Suppressor macrophage treated with lipopolysaccharide for 1 hour (primary cell): ENCODE measurements around the gene TGFBR1.

ENCODE experiments used
- DNase-seq, 3 donors: peaks; one replicate each; pipeline ENCODE4 v3.0.0-alpha.2; 2020 to 2022

Gene TGFBR1

DNA sequence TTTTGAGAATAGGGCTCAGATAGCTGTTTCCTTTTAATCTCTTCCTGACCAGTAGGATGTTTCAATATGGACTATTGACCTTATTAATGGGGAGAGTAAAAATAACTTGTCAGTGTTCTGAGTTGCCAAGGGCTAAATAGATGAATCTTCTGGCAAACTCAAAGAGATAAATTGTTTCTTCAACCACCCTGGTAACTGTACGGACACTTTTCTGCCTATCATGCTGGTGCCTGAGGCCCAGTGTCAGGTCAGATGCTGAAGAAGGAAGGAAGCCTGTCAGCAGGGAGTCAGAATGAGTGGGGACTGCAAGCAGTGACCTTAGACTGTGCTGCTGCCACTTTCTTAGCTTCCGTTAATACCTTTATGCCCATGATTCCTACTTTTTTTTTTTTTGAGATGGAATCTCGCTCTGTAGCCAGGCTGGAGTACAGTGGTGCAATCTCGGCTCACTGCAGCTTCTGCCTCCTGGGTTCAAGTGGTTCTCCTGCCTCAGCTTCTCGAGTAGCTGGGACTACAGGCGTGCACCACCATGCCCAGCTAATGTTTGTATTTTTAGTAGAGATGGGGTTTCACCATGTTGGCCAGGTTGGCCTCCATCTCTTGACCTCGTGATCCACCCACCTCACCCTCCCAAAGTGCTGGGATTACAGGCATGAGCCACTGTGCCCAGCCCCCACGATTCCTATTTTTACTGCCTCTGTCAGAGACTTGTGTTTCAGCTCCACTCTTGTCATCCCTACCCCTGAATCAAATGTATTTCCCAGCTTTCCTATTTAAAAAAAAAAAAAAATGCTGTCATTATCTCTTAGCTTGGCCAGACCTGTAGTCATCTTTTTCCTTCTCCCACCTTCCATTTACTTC is 33.7 kb downstream of the TGFBR1 start:
- DNase-seq = no peak

DNA sequence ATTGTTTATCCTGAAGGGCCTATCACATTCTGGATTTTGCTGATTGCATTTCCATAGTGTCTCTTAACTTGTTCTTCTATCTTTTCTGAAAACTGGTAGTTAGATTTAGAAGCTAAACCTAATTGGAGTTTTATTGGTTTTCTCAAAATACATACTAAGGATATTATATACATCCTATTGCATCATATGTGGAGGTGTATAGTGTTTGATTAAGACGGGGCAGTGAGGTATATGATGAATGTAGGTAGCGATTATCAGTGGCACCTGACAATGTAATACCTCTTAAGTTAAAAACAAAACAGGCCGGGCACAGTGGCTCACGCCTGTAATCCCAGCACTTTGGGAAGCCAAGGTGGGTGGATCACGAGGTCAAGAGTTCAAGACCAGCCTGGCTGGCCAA is 35.0 kb downstream of the TGFBR1 start:
- DNase-seq = no peak

DNA sequence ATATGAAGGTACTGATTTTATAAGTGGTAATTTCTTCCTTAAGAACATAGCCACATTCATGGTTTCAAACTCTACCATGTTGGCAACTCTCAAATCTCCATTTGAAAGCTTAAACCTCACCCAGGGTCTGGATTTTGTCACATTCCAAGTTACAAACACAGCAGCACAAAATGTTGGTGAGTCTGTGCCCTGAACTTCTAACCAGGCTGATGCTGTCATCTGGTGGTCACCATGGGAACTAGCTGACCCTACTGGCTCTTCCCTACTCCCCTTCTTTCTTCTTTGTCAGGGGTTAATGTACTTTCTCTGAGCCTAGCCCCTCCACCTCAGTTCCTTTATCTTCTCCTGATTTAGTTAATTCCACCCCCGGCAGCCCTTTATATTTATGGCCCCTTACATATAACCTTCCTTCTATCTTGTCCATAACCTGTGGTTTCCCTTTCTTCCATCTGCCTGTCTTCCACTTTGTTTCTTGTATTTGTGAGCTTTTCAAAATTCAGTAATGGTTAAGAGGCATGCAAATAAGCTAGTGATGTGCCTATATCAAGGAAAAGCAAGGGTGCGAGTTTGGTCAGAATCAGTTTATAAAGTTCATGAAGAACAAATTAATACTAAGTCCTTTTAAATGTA is 35.9 kb downstream of the TGFBR1 start:
- peak; percentile 68 to 75 (median 72) for DNase-seq

DNA sequence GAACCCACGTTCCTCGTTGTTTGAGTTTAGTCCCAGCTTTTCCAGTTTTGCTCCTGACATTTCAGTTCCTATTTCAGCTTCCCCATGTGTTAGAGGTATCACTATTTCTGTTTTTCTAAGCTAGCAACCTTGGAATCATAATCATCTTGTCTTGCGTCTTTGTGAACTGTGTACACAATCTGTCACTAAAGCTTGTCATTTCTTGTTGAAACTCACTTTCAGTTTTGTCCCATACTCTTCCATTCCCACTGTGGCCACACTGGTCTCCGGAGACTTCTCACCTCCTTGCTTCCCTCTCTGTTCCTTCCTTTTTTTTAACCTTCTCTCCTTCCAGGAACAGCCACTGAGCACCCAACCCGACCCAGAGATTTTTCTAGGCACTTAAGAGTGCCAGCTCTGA is 36.9 kb downstream of the TGFBR1 start:
- no peak for DNase-seq

DNA sequence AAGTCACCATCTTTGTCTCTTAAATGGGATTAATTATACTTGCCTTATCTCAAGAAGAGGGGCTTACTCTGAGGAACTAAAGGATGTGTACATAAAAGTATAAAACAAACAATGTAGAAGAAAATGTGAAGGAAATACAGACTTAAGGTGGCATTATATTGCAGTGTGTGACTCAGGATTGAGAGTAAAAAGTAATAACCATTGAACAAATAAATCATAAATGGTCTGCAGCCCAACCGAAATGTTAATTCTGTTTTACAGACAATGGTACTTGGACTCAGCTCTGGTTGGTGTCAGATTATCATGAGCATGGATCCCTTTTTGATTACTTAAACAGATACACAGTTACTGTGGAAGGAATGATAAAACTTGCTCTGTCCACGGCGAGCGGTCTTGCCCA is 37.4 kb downstream of the TGFBR1 start:
- DNase-seq = no peak

DNA sequence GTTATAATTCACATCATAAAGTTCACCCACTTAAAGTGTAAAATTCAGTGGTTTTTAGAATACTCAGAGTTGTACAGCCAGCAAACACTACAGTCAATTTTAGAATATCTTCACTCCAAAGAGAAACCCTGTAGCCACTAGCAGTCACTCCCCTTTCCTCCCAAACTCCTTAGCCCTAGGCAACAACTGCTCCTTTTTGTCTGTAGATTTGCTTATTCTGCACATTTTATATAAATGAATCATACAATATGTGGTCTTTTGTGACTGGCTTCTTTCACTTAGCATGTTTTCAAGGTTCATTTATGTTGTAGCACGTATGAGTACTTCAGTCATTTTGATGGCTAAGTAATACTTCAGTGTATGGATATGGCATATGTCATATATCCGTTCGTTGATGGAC is 38.7 kb downstream of the TGFBR1 start:
- no peak for DNase-seq

DNA sequence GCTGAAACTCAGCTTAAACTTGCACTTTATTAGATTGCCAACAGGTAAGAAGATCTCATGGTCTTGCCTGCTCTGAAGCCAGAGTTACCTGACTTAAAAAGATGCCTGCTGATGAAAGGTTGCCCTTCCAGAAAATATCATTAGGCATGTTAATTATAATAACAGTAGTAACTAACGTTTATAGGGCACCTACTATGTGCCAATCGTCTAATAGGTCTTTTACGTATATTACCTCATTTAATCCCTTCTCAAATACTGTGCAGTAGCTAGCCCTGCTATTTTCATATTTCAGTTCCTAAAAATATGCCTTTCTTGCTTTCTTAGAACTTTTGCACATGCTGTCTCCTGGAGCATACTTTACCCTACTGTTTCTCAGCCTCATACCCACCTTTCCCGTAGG is 40.1 kb downstream of the TGFBR1 start:
- DNase-seq = no peak

DNA sequence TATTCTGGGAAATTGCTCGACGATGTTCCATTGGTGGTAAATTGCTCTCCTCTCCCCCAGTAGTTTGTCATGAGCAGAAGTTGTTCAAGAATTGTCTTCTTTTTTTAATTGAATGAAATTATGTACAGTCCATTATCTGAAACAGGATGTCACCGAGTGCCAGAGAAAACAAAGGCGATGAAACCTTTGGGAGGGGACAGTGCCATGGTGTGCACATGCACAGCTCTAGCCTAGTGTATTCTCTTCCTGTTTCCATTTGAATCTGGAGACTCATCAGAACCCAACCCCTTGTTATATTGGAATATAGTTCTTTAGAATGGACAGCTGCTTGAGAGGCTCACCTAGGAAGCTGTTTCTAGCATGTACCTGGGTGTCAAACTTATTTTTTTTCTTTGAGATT is 41.7 kb downstream of the TGFBR1 start:
- DNase-seq = no peak

DNA sequence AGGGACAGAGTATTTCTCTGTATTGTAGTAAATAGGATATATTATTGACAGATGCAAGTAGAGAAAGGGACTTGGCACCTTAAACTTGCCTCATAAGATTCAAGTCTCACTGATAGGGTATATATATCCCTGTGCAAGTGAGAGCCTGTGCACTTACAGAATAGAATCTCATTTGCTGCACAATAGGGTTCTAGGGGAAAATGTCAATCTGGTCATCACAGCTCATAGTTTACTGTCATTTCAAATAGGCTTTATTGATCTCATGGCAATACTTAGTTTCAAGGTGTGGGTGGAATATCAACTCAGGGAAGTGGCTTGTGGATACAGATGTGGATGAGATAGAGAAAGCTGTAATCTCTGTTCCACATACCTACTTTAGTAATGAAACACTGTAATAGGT is 42.3 kb downstream of the TGFBR1 start:
- DNase-seq = no peak

DNA sequence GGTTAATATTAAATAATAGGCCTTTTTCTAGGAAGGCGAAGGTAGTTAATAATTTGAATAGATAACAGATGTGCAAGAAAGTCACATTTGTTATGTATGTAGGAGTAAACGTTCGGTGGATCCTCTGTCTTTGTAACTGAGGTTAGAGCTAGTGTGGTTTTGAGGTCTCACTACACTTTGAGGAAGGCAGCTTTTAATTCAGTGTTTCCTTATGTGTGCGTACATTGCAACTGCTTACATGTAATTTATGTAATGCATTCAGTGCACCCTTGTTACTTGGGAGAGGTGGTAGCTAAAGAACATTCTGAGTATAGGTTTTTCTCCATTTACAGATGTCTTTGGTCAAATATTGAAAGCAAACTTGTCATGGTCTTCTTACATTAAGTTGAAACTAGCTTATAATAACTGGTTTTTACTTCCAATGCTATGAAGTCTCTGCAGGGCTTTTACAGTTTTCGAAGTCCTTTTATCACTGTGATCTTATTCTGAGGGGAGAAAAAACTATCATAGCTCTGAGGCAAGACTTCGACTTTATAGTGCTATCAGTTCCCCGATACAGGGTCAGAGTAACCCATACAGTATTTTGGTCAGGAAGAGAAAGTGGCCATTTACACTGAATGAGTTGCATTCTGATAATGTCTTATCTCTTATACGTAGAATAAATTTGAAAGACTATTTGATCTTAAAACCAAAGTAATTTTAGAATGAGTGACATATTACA is 45.7 kb downstream of the TGFBR1 start:
- DNase-seq = no peak

DNA sequence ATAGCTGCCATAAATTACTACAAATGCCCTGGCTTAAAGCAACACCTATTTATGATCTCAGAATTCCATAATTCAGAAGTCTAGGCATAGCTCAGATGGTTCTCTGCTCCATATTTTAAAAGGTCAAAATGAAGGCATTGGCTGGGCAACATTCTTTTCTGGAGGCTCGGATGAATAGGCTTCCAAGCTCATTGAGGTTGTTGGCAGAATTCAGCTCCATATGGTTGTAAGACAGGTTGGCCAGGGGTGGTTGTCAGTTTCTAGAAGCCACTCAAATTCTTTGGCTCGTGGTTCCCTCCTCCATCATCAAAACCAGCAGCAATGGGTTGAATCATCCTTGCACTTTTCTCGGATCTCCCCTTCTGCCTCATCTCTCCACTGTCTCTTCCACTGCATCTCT is 49.4 kb downstream of the TGFBR1 start:
- peak in 2 of 3 donors; percentile 7 to 29 for DNase-seq

DNA sequence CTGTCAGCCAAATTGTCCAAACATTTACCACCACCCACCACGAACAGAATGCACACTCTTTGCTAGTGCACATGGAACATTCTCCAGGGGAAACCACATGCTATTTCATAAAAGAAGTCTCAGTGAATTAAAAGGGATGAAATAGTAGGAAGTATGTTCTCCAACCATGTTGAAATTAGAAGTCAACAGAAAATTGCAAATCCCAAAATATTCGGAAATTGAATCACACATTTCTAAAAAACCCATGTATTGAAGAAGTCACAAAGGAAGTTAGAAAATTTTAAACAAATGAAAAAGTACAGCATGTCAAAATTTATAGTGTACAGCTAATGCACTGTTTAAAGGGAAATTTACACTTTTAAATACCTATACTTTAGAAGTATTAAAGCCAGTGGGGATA is 50.8 kb downstream of the TGFBR1 start:
- DNase-seq = peak; percentile 13 to 70 (median 54)

DNA sequence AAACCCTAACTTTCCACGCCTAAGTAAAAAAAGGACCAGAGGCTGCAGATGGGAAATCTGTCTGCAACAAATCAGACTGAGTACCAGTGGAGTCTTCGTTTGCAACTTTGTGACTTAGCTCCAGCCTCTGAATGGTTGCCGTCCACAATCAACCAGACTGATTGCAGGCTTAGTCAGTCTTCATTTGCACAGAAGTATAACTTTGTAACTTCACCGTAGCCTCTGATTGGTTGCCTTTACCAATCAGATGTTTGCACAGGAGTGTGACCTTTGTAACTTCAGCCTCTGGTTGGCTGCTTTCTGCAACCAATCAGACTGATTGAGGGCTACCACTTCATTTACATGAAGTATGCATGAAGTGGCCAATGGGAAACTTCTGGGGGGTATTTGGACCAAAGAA is 53.7 kb downstream of the TGFBR1 start:
- DNase-seq = no peak

DNA sequence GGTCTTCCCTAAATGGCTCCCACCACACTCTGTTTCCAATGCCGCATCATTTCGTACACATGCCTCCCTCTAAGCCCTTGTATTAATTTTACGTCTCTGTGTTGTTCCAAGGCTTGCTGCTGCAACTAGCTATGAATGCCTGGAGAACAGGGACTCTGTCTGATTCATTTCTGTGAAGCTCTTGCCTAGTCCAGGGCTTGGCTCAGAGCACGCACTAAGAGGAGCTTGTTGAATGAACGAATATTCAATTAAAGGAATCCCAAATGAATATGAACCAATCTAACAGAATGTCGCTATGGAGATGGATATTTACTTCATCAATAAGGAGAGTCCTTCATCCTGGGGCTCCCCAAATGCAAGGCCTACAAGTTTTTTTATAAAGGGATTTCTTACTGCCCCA is 55.3 kb downstream of the TGFBR1 start:
- DNase-seq = no peak

DNA sequence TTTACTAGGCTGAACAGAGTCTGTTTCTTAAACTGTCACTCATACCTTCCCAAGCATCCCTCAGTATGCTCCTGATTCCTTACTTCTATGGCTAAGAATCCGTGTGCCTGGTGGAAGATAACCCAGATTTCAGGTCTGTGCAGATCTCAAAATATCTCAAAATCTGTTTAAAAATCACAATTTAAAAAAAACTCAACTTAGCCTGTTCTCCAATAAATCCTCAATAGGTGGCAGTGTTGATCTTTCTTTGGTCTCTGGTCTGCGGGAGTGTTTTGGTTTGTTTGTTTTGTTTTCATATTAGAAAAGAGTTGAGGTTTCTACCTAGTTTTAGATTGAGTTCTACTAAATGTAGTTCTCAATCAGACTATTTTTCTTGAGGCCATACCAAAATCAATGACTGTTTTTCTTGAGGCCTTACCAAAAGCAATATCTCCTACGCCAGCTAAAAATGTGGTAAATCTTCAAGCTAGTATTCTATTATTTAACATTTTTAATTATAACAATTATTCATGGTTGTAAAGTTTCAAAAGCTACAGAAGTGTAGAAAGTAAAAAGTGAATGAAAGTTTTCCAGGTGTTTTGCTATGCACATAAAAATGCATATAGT is 57.9 kb downstream of the TGFBR1 start:
- peak; percentile 71 to 81 (median 71) for DNase-seq

DNA sequence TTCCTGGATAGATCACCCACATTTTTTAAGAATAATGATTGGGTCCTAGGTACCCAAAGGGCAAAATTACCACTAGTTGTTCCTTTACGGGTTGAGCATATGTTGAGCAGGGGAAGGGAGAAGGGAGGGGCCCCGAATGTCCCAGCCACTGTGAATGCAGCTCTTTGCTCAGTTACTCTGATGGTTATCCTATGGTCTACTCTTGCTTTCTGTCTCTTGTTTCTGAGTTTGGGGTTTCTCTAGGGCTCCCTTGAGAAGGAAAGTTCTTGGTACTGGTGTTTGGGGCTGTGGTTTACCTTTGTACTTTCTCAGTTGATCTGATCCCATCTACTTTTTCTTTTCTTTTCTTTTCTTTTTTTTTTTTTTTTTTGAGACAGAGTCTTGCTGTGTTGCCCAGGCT is 61.2 kb downstream of the TGFBR1 start:
- DNase-seq = no peak

DNA sequence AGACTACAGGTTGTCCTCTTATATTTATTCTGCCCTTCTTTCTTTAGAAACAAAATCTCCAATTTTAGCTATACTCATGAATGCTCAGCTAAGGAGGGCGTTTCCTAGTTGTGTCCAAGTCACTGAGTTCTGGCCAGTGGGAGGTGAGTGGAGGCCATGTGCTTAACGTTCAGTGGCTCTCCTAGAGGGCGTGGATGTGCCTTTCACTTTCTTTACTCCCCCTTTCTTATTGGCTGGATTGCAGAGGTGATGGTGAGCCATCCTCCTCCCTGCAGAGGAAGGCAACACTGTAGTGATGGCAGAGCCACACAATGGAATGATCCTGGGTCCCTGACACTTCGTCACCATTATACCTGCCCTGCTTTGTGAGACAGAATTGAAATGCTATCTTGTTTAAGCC is 62.2 kb downstream of the TGFBR1 start:
- no peak for DNase-seq

DNA sequence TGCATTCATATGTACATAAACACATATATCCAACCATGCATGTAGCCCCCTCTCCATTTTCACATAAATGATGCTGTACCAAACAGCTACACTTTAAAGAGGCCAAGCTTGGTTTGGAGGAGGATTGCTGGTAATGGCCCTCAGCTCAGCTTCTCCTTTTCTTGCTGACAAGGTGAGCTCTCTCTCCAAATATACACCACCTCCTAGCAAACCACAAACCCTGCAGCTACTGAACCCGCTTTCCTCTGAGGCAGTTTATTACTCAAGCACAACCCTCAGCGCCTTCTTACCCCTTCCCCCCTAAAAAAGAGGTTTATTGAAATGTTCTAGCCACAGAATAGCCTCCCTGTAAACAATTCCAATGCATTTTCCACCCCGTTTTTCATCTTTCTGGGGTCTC is 62.8 kb downstream of the TGFBR1 start:
- no peak for DNase-seq

DNA sequence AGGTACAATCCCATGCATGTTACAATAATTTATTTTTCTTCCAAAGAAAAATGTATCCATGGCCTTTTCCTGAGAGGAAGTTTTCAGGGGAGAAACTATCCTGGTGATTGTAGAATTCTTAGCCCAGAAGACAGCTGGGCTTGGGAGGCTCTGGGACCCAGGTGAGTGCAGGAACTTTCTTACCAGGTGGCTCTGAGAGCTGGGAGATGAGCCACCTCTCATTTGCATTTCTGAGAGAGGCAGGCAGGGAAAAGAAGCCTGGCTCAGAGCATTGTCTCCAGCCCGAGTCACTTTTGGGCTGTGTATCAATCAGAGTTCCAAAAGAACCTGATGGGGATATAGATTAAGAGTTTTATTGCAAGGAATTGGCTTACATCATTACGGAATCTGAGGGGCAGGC is 64.2 kb downstream of the TGFBR1 start:
- no peak for DNase-seq

DNA sequence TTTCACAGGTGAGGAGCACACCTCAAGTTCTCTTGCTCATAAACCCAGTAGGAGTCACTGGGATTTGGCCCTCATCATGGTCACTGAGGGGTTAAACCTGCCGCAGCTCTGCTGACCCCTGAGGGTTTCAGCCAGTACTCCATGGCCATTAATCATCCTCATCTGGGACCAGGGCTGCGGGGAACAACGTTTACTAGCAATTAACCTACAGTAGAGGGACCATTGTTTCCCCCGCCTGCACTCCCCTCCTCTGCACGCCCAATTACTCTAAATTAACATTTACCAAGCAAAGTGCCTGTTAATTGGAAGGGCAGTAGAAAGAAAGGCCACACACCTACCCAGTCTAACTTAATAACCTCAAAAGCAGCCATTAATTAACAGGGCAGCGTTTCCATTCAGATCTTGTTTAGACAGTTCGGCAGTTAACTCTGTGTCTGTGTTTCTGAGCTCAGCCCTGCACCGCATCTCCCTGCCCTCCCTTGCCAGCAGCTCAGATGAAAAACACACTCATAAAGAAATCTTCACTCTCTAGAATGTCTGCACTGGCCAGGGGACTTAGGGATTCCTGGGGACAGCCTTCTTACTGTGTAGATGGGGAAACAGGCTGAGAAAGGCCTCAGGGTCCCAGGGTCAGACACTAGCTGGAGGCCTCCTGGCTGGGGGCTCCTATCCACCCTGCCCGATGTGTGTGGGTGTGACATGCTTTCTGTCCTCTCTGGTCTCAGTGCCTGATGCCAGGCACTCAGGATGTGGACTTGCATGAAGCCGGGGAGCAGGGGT is 65.3 kb downstream of the TGFBR1 start:
- no peak for DNase-seq

DNA sequence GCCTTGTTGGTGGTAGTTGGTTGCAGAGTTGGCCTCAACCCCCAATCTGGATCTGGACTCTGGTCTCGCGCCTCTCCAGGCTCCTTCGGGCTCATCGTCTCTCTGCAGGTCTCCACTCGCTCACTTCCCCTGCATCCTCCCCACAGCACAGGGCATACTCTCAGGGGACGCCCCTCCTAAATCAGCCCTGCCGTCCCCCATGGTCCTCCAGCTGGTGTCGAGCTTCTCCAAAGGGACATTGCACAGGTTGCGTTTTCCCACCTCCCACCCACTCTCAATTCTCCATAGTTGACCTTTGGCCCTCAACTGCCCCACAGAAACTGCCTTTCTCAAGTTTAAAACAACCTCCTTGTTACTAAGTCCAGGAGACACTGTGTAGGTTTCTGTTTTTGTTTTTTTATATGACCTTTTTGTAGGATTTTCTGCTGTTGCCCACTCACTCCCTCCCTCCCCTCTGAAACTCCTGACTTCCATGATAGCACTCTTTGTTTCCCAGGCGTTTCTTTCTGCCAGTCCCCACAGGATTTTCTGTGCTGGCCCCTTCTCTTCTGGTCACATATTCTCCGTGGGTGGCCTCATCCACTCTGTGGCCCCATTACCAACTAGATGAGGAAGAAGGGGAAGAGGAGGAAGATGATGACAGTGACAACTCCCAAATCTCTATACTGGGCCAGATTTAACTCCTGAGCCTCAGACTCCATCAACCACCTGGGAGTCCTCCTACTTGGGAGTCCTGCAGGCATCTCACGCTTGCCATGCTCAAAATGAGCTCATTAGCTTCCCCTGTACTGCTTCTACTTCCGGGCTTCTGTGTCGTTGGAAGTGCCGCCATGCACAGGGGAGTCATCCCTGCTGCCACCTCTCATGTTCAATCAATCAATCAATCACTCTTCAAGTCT is 66.6 kb downstream of the TGFBR1 start:
- DNase-seq = no peak
